ENCODE measurements around the gene RFLNA. TPM values are rescaled to one million over a fixed set of nuclear protein-coding genes. Genes with fewer than 3 reads are reported as not detected.

The RFLNA gene
- polyA plus RNA-seq, 1 donor from 2014 or later: 9.6 TPM

DNA sequence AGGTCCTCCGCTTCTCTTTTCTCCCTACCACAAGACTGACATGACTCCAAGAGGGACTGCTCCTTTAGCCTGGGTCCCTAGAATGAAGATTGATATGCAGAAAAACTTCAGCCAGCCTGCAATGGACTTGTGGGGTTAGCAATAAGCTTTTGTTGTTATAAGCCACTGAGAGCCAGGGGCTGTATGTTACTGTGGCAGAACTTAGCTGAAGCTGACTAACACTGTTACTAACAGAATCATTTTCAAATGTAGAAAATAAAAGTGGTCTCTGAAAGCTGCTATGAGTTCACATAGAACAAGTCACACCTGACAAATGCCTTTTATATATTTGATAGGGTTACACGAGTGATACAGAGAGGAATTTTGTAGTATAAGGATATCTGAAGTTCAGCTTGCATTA, 13.6 kb upstream of the RFLNA start:
- no peak overlapping the region for H3K4me2 ChIP-seq (ENCODE audit: low read length)
- no peaks in the 10 kb centered on the region for H3K9me2 ChIP-seq (ENCODE audit: insufficient read depth, low read length)
- H3K36me3 ChIP-seq (ENCODE audit: insufficient read depth, low read length): no peaks in the 10 kb centered on the region
- no peaks in the 10 kb centered on the region for H3F3A ChIP-seq (ENCODE audit: insufficient read depth, low read length, poor library complexity, severe bottlenecking)
- no peak overlapping the region for H2AFZ ChIP-seq (ENCODE audit: low read depth, low read length)
- no peaks in the 10 kb centered on the region for H3K79me2 ChIP-seq (replicated peaks; ENCODE audit: insufficient read depth, low read length)
- H3K9me3 ChIP-seq (ENCODE audit: low read length): peaks cover 8% of the 10 kb centered on the region
- no peaks in the 10 kb centered on the region for H3K27me3 ChIP-seq (ENCODE audit: insufficient read depth, low read depth, low read length)
- TF ChIP-seq MXI1 (conservative IDR thresholded peaks at IDR 0.05; ENCODE audit: poor library complexity, severe bottlenecking) (no peak), SMC3 (conservative IDR thresholded peaks at IDR 0.05; ENCODE audit: poor library complexity) (no peak), EP300 (conservative IDR thresholded peaks at IDR 0.05; ENCODE audit: poor library complexity, severe bottlenecking) (no peak), POLR2AphosphoS5 (IDR thresholded peaks at IDR 0.05) (no peak), TAF1 (IDR thresholded peaks at IDR 0.05; ENCODE audit: low read depth) (no peak), EZH2 (IDR thresholded peaks at IDR 0.05; ENCODE audit: borderline replicate concordance, insufficient read depth, low read length, poor library complexity, severe bottlenecking) (no peak), RAD21 (conservative IDR thresholded peaks at IDR 0.05) (no peak), REST (IDR thresholded peaks at IDR 0.05; ENCODE audit: borderline replicate concordance) (no peak)
- TF ChIP-seq, protein P1, sequence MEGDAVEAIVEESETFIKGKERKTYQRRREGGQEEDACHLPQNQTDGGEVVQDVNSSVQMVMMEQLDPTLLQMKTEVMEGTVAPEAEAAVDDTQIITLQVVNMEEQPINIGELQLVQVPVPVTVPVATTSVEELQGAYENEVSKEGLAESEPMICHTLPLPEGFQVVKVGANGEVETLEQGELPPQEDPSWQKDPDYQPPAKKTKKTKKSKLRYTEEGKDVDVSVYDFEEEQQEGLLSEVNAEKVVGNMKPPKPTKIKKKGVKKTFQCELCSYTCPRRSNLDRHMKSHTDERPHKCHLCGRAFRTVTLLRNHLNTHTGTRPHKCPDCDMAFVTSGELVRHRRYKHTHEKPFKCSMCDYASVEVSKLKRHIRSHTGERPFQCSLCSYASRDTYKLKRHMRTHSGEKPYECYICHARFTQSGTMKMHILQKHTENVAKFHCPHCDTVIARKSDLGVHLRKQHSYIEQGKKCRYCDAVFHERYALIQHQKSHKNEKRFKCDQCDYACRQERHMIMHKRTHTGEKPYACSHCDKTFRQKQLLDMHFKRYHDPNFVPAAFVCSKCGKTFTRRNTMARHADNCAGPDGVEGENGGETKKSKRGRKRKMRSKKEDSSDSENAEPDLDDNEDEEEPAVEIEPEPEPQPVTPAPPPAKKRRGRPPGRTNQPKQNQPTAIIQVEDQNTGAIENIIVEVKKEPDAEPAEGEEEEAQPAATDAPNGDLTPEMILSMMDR (IDR thresholded peaks at IDR 0.05; ENCODE audit: poor library complexity, severe bottlenecking): no peak
- no peak overlapping the region for H3K27ac ChIP-seq (ENCODE audit: low read length)
- H3K9ac ChIP-seq (ENCODE audit: low read length): no peak overlapping the region
- H3K4me3 ChIP-seq (ENCODE audit: low read length): no peak overlapping the region
- no peaks in the 10 kb centered on the region for H4K20me1 ChIP-seq (ENCODE audit: insufficient read depth)

GRCh38 chr12:124282287-124282686, 12.6 kb upstream of the RFLNA start:
- TF ChIP-seq EZH2 (IDR thresholded peaks at IDR 0.05; ENCODE audit: borderline replicate concordance, insufficient read depth, low read length, poor library complexity, severe bottlenecking): no peak
- TF ChIP-seq, protein P1 (IDR thresholded peaks at IDR 0.05; ENCODE audit: poor library complexity, severe bottlenecking): no peak
- TF ChIP-seq REST (IDR thresholded peaks at IDR 0.05; ENCODE audit: borderline replicate concordance): no peak
- no peak for TF ChIP-seq POLR2AphosphoS5 (IDR thresholded peaks at IDR 0.05)
- no peak for TF ChIP-seq RAD21 (conservative IDR thresholded peaks at IDR 0.05)
- TF ChIP-seq TAF1 (IDR thresholded peaks at IDR 0.05; ENCODE audit: low read depth): no peak
- TF ChIP-seq EP300 (conservative IDR thresholded peaks at IDR 0.05; ENCODE audit: poor library complexity, severe bottlenecking): no peak
- TF ChIP-seq SMC3 (conservative IDR thresholded peaks at IDR 0.05; ENCODE audit: poor library complexity): no peak
- no peaks in the 10 kb centered on the region for H3F3A ChIP-seq (ENCODE audit: insufficient read depth, low read length, poor library complexity, severe bottlenecking)
- H3K9me2 ChIP-seq (ENCODE audit: insufficient read depth, low read length): no peaks in the 10 kb centered on the region
- no peak overlapping the region for H3K4me2 ChIP-seq (ENCODE audit: low read length)
- no peak overlapping the region for H2AFZ ChIP-seq (ENCODE audit: low read depth, low read length)
- H3K9me3 ChIP-seq (ENCODE audit: low read length): peaks cover 8% of the 10 kb centered on the region
- no peaks in the 10 kb centered on the region for H3K27me3 ChIP-seq (ENCODE audit: insufficient read depth, low read depth, low read length)
- H3K79me2 ChIP-seq (replicated peaks; ENCODE audit: insufficient read depth, low read length): no peaks in the 10 kb centered on the region
- no peaks in the 10 kb centered on the region for H4K20me1 ChIP-seq (ENCODE audit: insufficient read depth)
- no peak overlapping the region for H3K27ac ChIP-seq (ENCODE audit: low read length)
- H3K36me3 ChIP-seq (ENCODE audit: insufficient read depth, low read length): no peaks in the 10 kb centered on the region
- no peak overlapping the region for H3K4me3 ChIP-seq (ENCODE audit: low read length)
- no peak overlapping the region for H3K9ac ChIP-seq (ENCODE audit: low read length)
